CD14-positive monocyte (primary cell): ENCODE data around the gene RNF26. TPM values are rescaled to one million over a fixed set of nuclear protein-coding genes. Genes with fewer than 3 reads are reported as not detected.

ENCODE experiments used
- DNase-seq, 3 donors: peaks; one replicate each; pipeline ENCODE4 v3.0.0-alpha.2; 2011 to 2022
- H2AFZ ChIP-seq: 2 replicates; pipeline ENCODE4 v1.6.0; 2012; ENCODE audit warnings: mild to moderate bottlenecking, low read depth, low read length, inconsistent platforms; ENCODE audit not compliant: insufficient read depth, poor library complexity, severe bottlenecking
- H3K27ac ChIP-seq, 2 donors: 1 replicate in 1 of 2; 2 replicates in 1 of 2; pipeline ENCODE4 v1.5.1; 2012 to 2013; ENCODE audit warnings: low read length in 2 of 2, control low read depth in 1 of 2, inconsistent platforms in 1 of 2, low read depth in 1 of 2, mild to moderate bottlenecking in 1 of 2
- H3K27me3 ChIP-seq, 2 donors: one replicate each; pipeline versions ENCODE4 v1.6.0 to v1.6.1; 2011 to 2013; ENCODE audit warnings: low read length in 2 of 2; ENCODE audit not compliant: control insufficient read depth in 2 of 2, insufficient read depth in 2 of 2
- H3K36me3 ChIP-seq, 2 donors: replicated peaks in 1 of 2; 1 replicate in 1 of 2; 2 replicates in 1 of 2; pipeline versions ENCODE4 v1.5.1 to v1.6.1; 2012 to 2013; ENCODE audit warnings: low read length in 2 of 2, control low read depth in 1 of 2, inconsistent platforms in 1 of 2, mild to moderate bottlenecking in 1 of 2; ENCODE audit not compliant: insufficient read depth in 2 of 2, control insufficient read depth in 1 of 2
- H3K4me1 ChIP-seq, 2 donors: 1 replicate in 1 of 2; 2 replicates in 1 of 2; pipeline versions ENCODE4 v1.5.1 to v1.6.1; 2012 to 2013; ENCODE audit warnings: low read length in 2 of 2, control low read depth in 1 of 2, inconsistent platforms in 1 of 2, mild to moderate bottlenecking in 1 of 2, moderate library complexity in 1 of 2; ENCODE audit not compliant: insufficient read depth in 2 of 2, control insufficient read depth in 1 of 2
- H3K4me2 ChIP-seq: replicated peaks from 2 replicates; pipeline ENCODE3; 2012; ENCODE audit warnings: low read length, moderate library complexity, mild to moderate bottlenecking; ENCODE audit not compliant: poor library complexity, severe bottlenecking; ENCODE audit errors: extremely low read depth
- H3K4me3 ChIP-seq, 3 experiments: fragments of 200-600 bp in 1 of 3; sonication (generic) in 1 of 3; replicated peaks in 1 of 3; 1 replicate in 2 of 3; 2 replicates in 1 of 3; pipeline ENCODE4 v1.5.1; 2011 to 2013; ENCODE audit warnings: low read length in 3 of 3, mild to moderate bottlenecking in 3 of 3, control low read depth in 2 of 3, low read depth in 2 of 3, inconsistent platforms in 1 of 3, moderate library complexity in 1 of 3
- H3K79me2 ChIP-seq: 2 replicates; pipeline ENCODE4 v1.6.0; 2012; ENCODE audit warnings: mild to moderate bottlenecking, control low read depth, inconsistent platforms, low read length, moderate library complexity; ENCODE audit not compliant: insufficient read depth
- H3K9ac ChIP-seq: 2 replicates; pipeline ENCODE4 v1.6.0; 2017; ENCODE audit warnings: low read length, mild to moderate bottlenecking; ENCODE audit not compliant: insufficient read depth, poor library complexity, severe bottlenecking
- H3K9me3 ChIP-seq, 2 donors: replicated peaks in 1 of 2; 1 replicate in 1 of 2; 2 replicates in 1 of 2; pipeline versions ENCODE4 v1.5.1 to v1.6.1; 2012 to 2013; ENCODE audit warnings: low read length in 2 of 2, control low read depth in 1 of 2; ENCODE audit not compliant: control insufficient read depth in 1 of 2, insufficient read depth in 1 of 2
- H4K20me1 ChIP-seq: 2 replicates; pipeline ENCODE4 v1.6.0; 2012; ENCODE audit warnings: mild to moderate bottlenecking, low read length, control low read depth, moderate library complexity; ENCODE audit not compliant: insufficient read depth
- H3K27ac Mint-ChIP-seq, 7 donors: one replicate each; pipeline ENCODE4 v1.8.0; 2020; ENCODE audit warnings: mild to moderate bottlenecking in 7 of 7, mixed read lengths in 7 of 7, moderate library complexity in 6 of 7, inconsistent platforms in 2 of 7
- H3K27me3 Mint-ChIP-seq, 3 donors: one replicate each; pipeline ENCODE4 v1.8.0; 2021 to 2022; ENCODE audit warnings: low read depth in 3 of 3, mild to moderate bottlenecking in 3 of 3, mixed read lengths in 3 of 3, moderate library complexity in 3 of 3, inconsistent platforms in 1 of 3
- H3K36me3 Mint-ChIP-seq, 2 donors: one replicate each; pipeline ENCODE4 v1.8.0; 2020; ENCODE audit warnings: mixed read lengths in 2 of 2, inconsistent platforms in 1 of 2, mild to moderate bottlenecking in 1 of 2
- H3K4me1 Mint-ChIP-seq: one replicate; pipeline ENCODE4 v1.8.0; 2020; ENCODE audit warnings: mild to moderate bottlenecking, mixed read lengths
- H3K4me3 Mint-ChIP-seq, 2 donors: one replicate each; pipeline ENCODE4 v1.8.0; 2020; ENCODE audit warnings: mild to moderate bottlenecking in 2 of 2, mixed read lengths in 2 of 2, moderate library complexity in 1 of 2
- H3K9me3 Mint-ChIP-seq, 7 donors: one replicate each; pipeline ENCODE4 v1.8.0; 2020 to 2022; ENCODE audit warnings: mixed read lengths in 7 of 7, mild to moderate bottlenecking in 6 of 7, moderate library complexity in 6 of 7, inconsistent platforms in 2 of 7
- WGBS: methylation state at CpG from one replicate; pipeline ENCODE4 v1.1.5; 2013; ENCODE audit warnings: missing lambda C conversion rate; ENCODE audit not compliant: insufficient coverage; 5-methylcytosine and 5-hydroxymethylcytosine counted together
- intact Hi-C, 2 donors: fragments of 100-400 bp; cut with micrococcal nuclease; formaldehyde crosslinking; loops; one replicate each; pipeline versions ENCODE4 v1.15.0 to v1.15.1; 2023
- polyA plus RNA-seq, 3 donors: library from polyadenylated mRNA; depleted of rRNA in 1 of 3; unstranded in 2 of 3; stranded (reverse) in 1 of 3; fragments of 300-500 nt in 2 of 3; fragments of >200 nt in 1 of 3; fragmentation: Illumina TruSeq in 2 of 3; gene quantifications; 1 replicate in 2 of 3; 2 replicates in 1 of 3; pipeline ENCODE4 v1.2.3, GENCODE V29; 2012 to 2021
- TF ChIP-seq, protein P1 (sequence below): fragments of 200-600 bp; IDR thresholded peaks from one replicate; pipeline ENCODE4 v1.8.0; 2022; ENCODE audit warnings: antibody characterized with exemption, mild to moderate bottlenecking

The RNF26 gene
- polyA plus RNA-seq, 3 donors = 6.8 to 27.6 (median 20.5) TPM

DNA sequence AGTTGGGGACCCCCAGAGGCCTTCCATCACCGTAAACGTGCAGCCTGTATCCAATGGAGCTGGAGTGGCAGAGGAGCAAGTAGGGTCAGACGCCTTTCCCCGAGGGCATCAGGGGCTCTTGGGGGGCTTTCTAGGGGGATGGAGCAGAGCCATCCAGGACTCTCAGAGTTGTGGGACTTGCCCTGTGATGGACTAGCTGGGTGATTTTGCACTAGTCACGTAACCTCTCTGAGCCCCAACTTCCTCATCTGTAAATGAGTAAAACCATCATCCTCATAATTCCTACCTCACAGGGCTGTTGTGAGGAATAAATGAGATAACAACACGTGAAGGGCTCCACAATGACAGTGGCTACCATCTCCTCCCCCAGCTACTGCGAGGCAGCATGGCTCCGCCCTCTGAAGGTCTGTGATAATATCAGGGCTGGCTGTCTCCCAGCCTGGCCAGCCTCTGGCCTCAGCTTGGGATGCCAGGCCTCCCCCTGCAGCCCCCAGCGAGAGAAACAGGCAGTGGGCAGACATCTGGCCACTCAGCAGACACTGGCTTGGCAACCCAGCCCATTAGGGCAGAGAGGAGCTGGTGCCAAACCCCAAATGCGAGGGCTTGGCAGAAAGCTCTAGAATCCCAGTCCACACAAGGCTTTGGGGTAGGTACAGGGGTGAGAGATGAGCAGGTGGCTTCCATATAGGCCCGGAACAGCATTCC lies 40.5 kb downstream of the RNF26 start:
- no peaks in the 10 kb centered on the region for H3K9me3 Mint-ChIP-seq
- Histone ChIP-seq H3K36me3 (no peaks in the 10 kb centered on the region), H3K9ac (no peak overlapping the region), H3K4me3 (no peak overlapping the region), H3K27me3 (no peaks in the 10 kb centered on the region), H3K4me2 (no peak overlapping the region), H3K27ac (no peak overlapping the region), H2AFZ (no peak overlapping the region), H4K20me1 (no peaks in the 10 kb centered on the region), H3K9me3 (no peaks in the 10 kb centered on the region), H3K79me2 (no peaks in the 10 kb centered on the region), H3K4me1 (no peaks in the 10 kb centered on the region)
- no peaks in the 10 kb centered on the region for H3K36me3 Mint-ChIP-seq
- H3K4me1 Mint-ChIP-seq = no peaks in the 10 kb centered on the region
- H3K4me3 Mint-ChIP-seq = no peak overlapping the region
- TF ChIP-seq, protein P1, sequence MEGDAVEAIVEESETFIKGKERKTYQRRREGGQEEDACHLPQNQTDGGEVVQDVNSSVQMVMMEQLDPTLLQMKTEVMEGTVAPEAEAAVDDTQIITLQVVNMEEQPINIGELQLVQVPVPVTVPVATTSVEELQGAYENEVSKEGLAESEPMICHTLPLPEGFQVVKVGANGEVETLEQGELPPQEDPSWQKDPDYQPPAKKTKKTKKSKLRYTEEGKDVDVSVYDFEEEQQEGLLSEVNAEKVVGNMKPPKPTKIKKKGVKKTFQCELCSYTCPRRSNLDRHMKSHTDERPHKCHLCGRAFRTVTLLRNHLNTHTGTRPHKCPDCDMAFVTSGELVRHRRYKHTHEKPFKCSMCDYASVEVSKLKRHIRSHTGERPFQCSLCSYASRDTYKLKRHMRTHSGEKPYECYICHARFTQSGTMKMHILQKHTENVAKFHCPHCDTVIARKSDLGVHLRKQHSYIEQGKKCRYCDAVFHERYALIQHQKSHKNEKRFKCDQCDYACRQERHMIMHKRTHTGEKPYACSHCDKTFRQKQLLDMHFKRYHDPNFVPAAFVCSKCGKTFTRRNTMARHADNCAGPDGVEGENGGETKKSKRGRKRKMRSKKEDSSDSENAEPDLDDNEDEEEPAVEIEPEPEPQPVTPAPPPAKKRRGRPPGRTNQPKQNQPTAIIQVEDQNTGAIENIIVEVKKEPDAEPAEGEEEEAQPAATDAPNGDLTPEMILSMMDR = no peak
- peak in 1 of 3 donors; percentile 28 for DNase-seq
- 80% methylated on average over 6 of the region's 11 CpGs for WGBS
- peaks cover 0 to 10% (median 7%) of the 10 kb centered on the region in 3 donors for H3K27me3 Mint-ChIP-seq
- no peak overlapping the region for H3K27ac Mint-ChIP-seq
- intact Hi-C loops = no loop called here

GRCh38 chr11:119375337-119376196 lies 41.2 kb downstream of the RNF26 start:
- DNase-seq = peak in 1 of 3 donors; percentile 2
- peaks cover 5 to 15% (median 13%) of the 10 kb centered on the region in 3 donors for H3K27me3 Mint-ChIP-seq
- no peaks in the 10 kb centered on the region for H3K4me1 Mint-ChIP-seq
- H2AFZ ChIP-seq = no peak overlapping the region
- no peak overlapping the region for H3K27ac Mint-ChIP-seq
- no peaks in the 10 kb centered on the region for H4K20me1 ChIP-seq
- TF ChIP-seq, protein P1 = no peak
- intact Hi-C loops = no loop called here
- H3K4me3 ChIP-seq = no peak overlapping the region
- H3K36me3 Mint-ChIP-seq = no peaks in the 10 kb centered on the region
- no peaks in the 10 kb centered on the region for H3K36me3 ChIP-seq
- H3K4me3 Mint-ChIP-seq = no peak overlapping the region
- H3K27me3 ChIP-seq = peaks cover 0 to 4% of the 10 kb centered on the region in 2 donors
- WGBS = 82% methylated on average over 13 of the region's 14 CpGs
- no peak overlapping the region for H3K27ac ChIP-seq
- no peak overlapping the region for H3K9ac ChIP-seq
- no peak overlapping the region for H3K4me2 ChIP-seq
- no peaks in the 10 kb centered on the region for H3K4me1 ChIP-seq
- H3K9me3 Mint-ChIP-seq = no peaks in the 10 kb centered on the region
- H3K9me3 ChIP-seq = no peaks in the 10 kb centered on the region
- no peaks in the 10 kb centered on the region for H3K79me2 ChIP-seq
